ENCODE measurements around the gene ZBTB7A. TPM values are rescaled to one million over a fixed set of nuclear protein-coding genes. Genes with fewer than 3 reads are reported as not detected.
"Not testable (repeated sequence)": the region's sequence is repeated elsewhere in the genome, so short reads cannot be mapped to it uniquely, and the experiment has no call there.

ZBTB7A gene
- total RNA-seq, 1 donor = 31.2 TPM

GRCh38 chr19:4019578-4019977 is 47.1 kb downstream of the ZBTB7A start:
- DNase-seq (ENCODE audit: low read depth in 2 of 3, low spot score in 2 of 3) = peak in 1 of 3 donors; percentile 27

GRCh38 chr19:4018775-4019504 is 47.8 kb downstream of the ZBTB7A start:
- DNase-seq (ENCODE audit: low read depth in 2 of 3, low spot score in 2 of 3) = no peak

GRCh38 chr19:4018140-4018613 is 48.5 kb downstream of the ZBTB7A start:
- DNase-seq (ENCODE audit: low read depth in 2 of 3, low spot score in 2 of 3) = no peak

GRCh38 chr19:4016903-4017638 is 49.6 kb downstream of the ZBTB7A start:
- DNase-seq (ENCODE audit: low read depth in 2 of 3, low spot score in 2 of 3) = no peak

- DNase-seq (ENCODE audit: low read depth in 2 of 3, low spot score in 2 of 3) = no peak
These were observed 50.2 kb downstream of the ZBTB7A start for GRCh38 chr19:4016486-4016885.

GRCh38 chr19:4015705-4016402 is 50.8 kb downstream of the ZBTB7A start:
- DNase-seq (ENCODE audit: low read depth in 2 of 3, low spot score in 2 of 3) = no peak

- DNase-seq (ENCODE audit: low read depth in 2 of 3, low spot score in 2 of 3) = peak in 2 of 3 donors; percentile 21 to 31
These were observed 51.9 kb downstream of the ZBTB7A start for GRCh38 chr19:4014541-4015491.

- DNase-seq (ENCODE audit: low read depth in 2 of 3, low spot score in 2 of 3) = no peak
These were observed 52.7 kb downstream of the ZBTB7A start for GRCh38 chr19:4013886-4014540.

- no peak for DNase-seq (ENCODE audit: low read depth in 2 of 3, low spot score in 2 of 3)
These were observed 53.6 kb downstream of the ZBTB7A start for GRCh38 chr19:4012975-4013634.

- DNase-seq (ENCODE audit: low read depth in 2 of 3, low spot score in 2 of 3) = no peak
These were observed 54.4 kb downstream of the ZBTB7A start for GRCh38 chr19:4012092-4012974.

GRCh38 chr19:4011430-4011829 is 55.3 kb downstream of the ZBTB7A start:
- not testable (repeated sequence) for DNase-seq (ENCODE audit: low read depth in 2 of 3, low spot score in 2 of 3)

- DNase-seq (ENCODE audit: low read depth in 2 of 3, low spot score in 2 of 3) = no peak
These were observed 55.9 kb downstream of the ZBTB7A start for GRCh38 chr19:4010808-4011110.

- no peak for DNase-seq (ENCODE audit: low read depth in 2 of 3, low spot score in 2 of 3)
These were observed 56.5 kb downstream of the ZBTB7A start for GRCh38 chr19:4009990-4010807.

- DNase-seq (ENCODE audit: low read depth in 2 of 3, low spot score in 2 of 3) = no peak
These were observed 58.7 kb downstream of the ZBTB7A start for GRCh38 chr19:4007836-4008539.

GRCh38 chr19:4007021-4007835 is 59.5 kb downstream of the ZBTB7A start, which contains the start of gene PIAS4:
Gene PIAS4 (plus strand): TSS chr19:4007736. CDS start chr19:4007761, 25 bp downstream.
- DNase-seq (ENCODE audit: low read depth in 2 of 3, low spot score in 2 of 3) = peak; percentile 91 to 97 (median 97)

GRCh38 chr19:4005436-4005835 is 61.3 kb downstream of the ZBTB7A start:
- not testable (repeated sequence) for DNase-seq (ENCODE audit: low read depth in 2 of 3, low spot score in 2 of 3)
